SK-N-SH (cell line): Measurements from ENCODE around the gene TTC21A.

Experiments
- CTCF ChIP-seq: fragments of 200-600 bp; sonication (generic); IDR thresholded peaks from 2 replicates; pipeline ENCODE4 v1.6.1; 2017; ENCODE audit warnings: antibody characterized with exemption, mild to moderate bottlenecking, moderate library complexity
- EP300 ChIP-seq, 2 experiments: IDR thresholded peaks; 2 replicates each; pipeline versions ENCODE4 v1.4.0 to v1.6.1; 2012; ENCODE audit warnings: borderline replicate concordance in 1 of 2, low read depth in 1 of 2, low read length in 1 of 2
- JUND ChIP-seq: IDR thresholded peaks from 2 replicates; pipeline ENCODE4 v1.4.0; 2012
- MEF2A ChIP-seq: IDR thresholded peaks from 2 replicates; pipeline ENCODE4 v1.4.0; 2012; ENCODE audit warnings: low read depth, borderline replicate concordance
- MXI1 ChIP-seq: IDR thresholded peaks from 2 replicates; pipeline ENCODE4 v1.6.1; 2012; ENCODE audit warnings: mild to moderate bottlenecking, low read depth, low read length, improper control_type of control experiment
- POLR2AphosphoS5 ChIP-seq: IDR thresholded peaks from 2 replicates; pipeline ENCODE4 v1.6.1; 2012; ENCODE audit warnings: low read depth, low read length
- RCOR1 ChIP-seq: fragments of 150-350 bp; IDR thresholded peaks from 2 replicates; pipeline ENCODE4 v1.6.1; 2017; ENCODE audit warnings: antibody characterized with exemption, low read length
- REST ChIP-seq: IDR thresholded peaks from 2 replicates; pipeline ENCODE4 v1.6.1; 2012; ENCODE audit warnings: mild to moderate bottlenecking, low read depth, low read length, moderate library complexity
- SMC3 ChIP-seq: IDR thresholded peaks from 2 replicates; pipeline ENCODE4 v1.6.1; 2012; ENCODE audit warnings: low read depth, low read length, improper control_type of control experiment
- TAF1 ChIP-seq: IDR thresholded peaks from 2 replicates; pipeline ENCODE4 v1.6.1; 2012; ENCODE audit warnings: low read depth, mild to moderate bottlenecking, low read length, moderate library complexity, borderline replicate concordance
- ZBTB33 ChIP-seq: IDR thresholded peaks from 2 replicates; pipeline ENCODE4 v1.4.0; 2012; ENCODE audit warnings: low read depth, borderline replicate concordance

GRCh38 chr3:39170461-39170860, 63.0 kb downstream of the TTC21A start:
- TF ChIP-seq SMC3 (no peak), RCOR1 (no peak), TAF1 (no peak), CTCF (no peak), JUND (no peak), ZBTB33 (no peak), MXI1 (no peak), REST (no peak), POLR2AphosphoS5 (no peak), EP300 (IDR thresholded peaks at IDR 0.05; ENCODE audit: borderline replicate concordance in 1 of 2, low read depth in 1 of 2, low read length in 1 of 2) (no peak), MEF2A (no peak)
